ENCODE results near the gene PARP12. TPM values are rescaled to one million over a fixed set of nuclear protein-coding genes. Genes with fewer than 3 reads are reported as not detected.

Gene PARP12
- polyA plus RNA-seq, 1 experiment = 17.1 TPM

DNA sequence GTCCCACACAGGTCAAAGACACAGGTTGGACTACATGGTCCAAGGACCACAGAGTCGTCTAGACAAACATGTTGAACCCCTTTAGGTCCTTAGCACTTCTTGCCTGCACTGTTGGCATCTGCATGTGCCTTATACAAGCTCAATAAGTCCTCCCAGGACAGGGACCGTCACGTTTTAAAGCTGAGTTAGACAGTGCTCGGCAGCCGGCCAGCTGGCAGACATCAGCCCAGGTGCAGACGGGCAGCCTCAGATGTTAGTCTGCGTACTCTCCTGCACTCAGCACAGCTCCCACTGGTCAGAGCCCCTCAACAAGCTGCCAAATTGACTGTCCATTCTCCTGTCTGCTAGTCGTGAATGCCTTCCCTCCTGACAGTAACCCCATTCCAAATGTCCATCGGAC is 34.9 kb downstream of the PARP12 start:
- Histone ChIP-seq H3K27ac (ENCODE audit: low read depth, low read length) (no peak overlapping the region), H3K9me3 (ENCODE audit: control insufficient read depth, insufficient read depth, low read length) (no peaks in the 10 kb centered on the region), H3K27me3 (ENCODE audit: control insufficient read depth, insufficient read depth, low read length) (no peaks in the 10 kb centered on the region), H3K4me3 (ENCODE audit: low read depth, low read length) (no peak overlapping the region)
- ChIA-PET POLR2A (no interaction called here), CTCF (no interaction called here)
- TF ChIP-seq, protein P1, sequence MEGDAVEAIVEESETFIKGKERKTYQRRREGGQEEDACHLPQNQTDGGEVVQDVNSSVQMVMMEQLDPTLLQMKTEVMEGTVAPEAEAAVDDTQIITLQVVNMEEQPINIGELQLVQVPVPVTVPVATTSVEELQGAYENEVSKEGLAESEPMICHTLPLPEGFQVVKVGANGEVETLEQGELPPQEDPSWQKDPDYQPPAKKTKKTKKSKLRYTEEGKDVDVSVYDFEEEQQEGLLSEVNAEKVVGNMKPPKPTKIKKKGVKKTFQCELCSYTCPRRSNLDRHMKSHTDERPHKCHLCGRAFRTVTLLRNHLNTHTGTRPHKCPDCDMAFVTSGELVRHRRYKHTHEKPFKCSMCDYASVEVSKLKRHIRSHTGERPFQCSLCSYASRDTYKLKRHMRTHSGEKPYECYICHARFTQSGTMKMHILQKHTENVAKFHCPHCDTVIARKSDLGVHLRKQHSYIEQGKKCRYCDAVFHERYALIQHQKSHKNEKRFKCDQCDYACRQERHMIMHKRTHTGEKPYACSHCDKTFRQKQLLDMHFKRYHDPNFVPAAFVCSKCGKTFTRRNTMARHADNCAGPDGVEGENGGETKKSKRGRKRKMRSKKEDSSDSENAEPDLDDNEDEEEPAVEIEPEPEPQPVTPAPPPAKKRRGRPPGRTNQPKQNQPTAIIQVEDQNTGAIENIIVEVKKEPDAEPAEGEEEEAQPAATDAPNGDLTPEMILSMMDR (IDR thresholded peaks at IDR 0.05; ENCODE audit: low read depth, low read length) = no peak
- DNase-seq (ENCODE audit: low read depth, low spot score) = no peak

DNA sequence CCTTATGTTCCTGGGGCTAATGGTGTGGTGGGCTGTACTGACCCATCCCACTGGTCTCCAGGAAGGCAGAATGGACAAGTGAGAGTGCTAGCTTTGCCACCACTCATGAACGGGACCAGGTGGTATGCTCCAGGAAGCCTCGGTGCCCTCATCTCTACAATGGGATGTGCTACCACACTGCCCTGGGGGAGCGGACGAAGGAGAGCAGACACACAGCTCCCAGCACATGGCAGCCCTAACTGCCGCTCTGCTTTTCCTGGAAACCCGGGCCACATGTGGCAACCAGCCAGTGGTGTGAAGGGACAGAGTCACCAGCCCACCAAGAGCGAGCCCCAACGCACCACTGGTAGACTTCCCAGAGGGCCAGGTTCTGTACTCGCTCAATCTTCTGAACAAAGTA is 35.8 kb downstream of the PARP12 start:
- H3K9me3 ChIP-seq (ENCODE audit: control insufficient read depth, insufficient read depth, low read length) = no peaks in the 10 kb centered on the region
- ChIA-PET CTCF (interaction anchor here (0.7 kb wide), 1 partner anchor 592 kb away, joined by 7 read pairs; no protein-coding TSS in a partner anchor), POLR2A (interaction anchor here (0.6 kb wide), 1 partner anchor 343 kb away, joined by 3 read pairs; no protein-coding TSS in a partner anchor)
- no peak overlapping the region for H3K4me3 ChIP-seq (ENCODE audit: low read depth, low read length)
- TF ChIP-seq, protein P1 (IDR thresholded peaks at IDR 0.05; ENCODE audit: low read depth, low read length) = no peak
- H3K27ac ChIP-seq (ENCODE audit: low read depth, low read length) = no peak overlapping the region
- H3K27me3 ChIP-seq (ENCODE audit: control insufficient read depth, insufficient read depth, low read length) = no peaks in the 10 kb centered on the region
- no peak for DNase-seq (ENCODE audit: low read depth, low spot score)

DNA sequence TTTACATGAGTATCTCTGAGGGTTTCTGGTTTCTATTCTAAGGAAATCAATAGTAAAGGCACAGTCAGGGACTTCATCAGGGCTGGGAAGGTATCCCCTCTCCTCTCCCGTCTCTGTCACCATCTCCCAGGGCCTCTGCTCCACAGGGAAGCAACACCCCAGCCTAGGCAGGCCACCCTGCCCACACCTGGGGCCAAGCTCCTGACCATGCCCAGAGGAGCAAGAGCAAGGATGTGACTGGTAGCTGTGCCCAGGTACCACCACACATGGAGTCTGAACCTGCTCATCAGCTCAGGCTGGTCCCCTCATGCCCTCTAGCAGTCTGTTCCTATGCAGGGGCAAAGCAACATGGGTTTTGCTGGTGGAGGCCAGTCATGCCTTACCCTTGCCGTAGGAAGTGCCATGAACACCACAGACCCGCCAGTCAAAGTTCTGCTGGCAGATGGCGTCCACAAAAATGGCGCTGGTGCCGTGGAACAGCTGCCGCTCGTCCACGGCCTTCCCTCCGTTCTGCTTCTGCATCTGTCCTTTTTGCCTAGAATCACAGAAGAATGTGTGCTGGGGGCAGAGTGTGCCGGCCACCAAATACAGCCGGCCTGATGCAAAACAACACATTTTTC is 36.8 kb downstream of the PARP12 start:
- Histone ChIP-seq H3K4me3 (ENCODE audit: low read depth, low read length) (no peak overlapping the region), H3K27me3 (ENCODE audit: control insufficient read depth, insufficient read depth, low read length) (no peaks in the 10 kb centered on the region), H3K27ac (ENCODE audit: low read depth, low read length) (no peak overlapping the region), H3K9me3 (ENCODE audit: control insufficient read depth, insufficient read depth, low read length) (no peaks in the 10 kb centered on the region)
- ChIA-PET POLR2A (no interaction called here), CTCF (interaction anchor here (1.1 kb wide), 1 partner anchor 300 kb away, joined by 4 read pairs; no protein-coding TSS in a partner anchor)
- no peak for DNase-seq (ENCODE audit: low read depth, low spot score)
- TF ChIP-seq, protein P1 (IDR thresholded peaks at IDR 0.05; ENCODE audit: low read depth, low read length) = no peak

DNA sequence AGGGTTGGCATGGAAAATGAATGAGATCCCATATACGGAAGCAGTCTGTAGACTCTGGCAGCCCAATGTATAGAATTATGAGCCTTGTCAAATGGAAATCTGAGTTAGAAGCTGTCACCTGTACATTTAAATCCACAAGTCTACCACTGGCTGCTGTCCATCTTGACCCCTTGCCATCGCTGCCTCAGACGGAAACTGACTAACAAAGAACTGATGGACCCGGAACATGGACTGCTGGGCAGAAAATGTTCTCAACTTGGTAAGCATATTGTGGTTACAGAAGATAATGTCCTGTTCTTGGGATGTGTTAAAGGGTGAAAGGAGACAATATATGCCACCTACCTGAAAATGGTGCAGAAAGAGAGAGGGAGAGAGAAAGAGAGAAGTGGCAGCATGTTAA is 37.5 kb downstream of the PARP12 start:
- TF ChIP-seq, protein P1 (IDR thresholded peaks at IDR 0.05; ENCODE audit: low read depth, low read length) = no peak
- ChIA-PET CTCF (interaction anchor here (1.1 kb wide), 1 partner anchor 300 kb away, joined by 4 read pairs; no protein-coding TSS in a partner anchor), POLR2A (no interaction called here)
- no peaks in the 10 kb centered on the region for H3K27me3 ChIP-seq (ENCODE audit: control insufficient read depth, insufficient read depth, low read length)
- no peak overlapping the region for H3K27ac ChIP-seq (ENCODE audit: low read depth, low read length)
- no peak for DNase-seq (ENCODE audit: low read depth, low spot score)
- H3K9me3 ChIP-seq (ENCODE audit: control insufficient read depth, insufficient read depth, low read length) = no peaks in the 10 kb centered on the region
- no peak overlapping the region for H3K4me3 ChIP-seq (ENCODE audit: low read depth, low read length)

DNA sequence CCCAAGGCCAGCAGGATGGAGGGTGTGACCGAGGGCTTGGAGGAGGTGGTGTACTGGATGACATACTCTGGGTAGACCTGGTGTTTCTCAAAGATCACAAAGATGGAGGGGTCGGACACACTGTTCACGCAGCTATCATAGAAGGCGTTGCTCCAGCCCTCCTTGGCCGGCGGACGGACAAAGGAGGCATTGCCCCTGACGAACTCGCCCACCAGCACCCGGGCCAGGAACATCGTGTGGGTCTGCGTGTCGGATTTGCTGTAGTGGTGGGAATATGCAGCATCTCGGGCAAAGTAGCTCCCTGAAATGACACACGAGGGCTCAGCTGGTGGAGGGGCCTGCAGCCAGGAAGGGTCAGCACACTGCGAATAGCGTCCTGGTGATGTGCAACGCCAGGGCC is 38.2 kb downstream of the PARP12 start:
- CTCF ChIA-PET = no interaction called here
- Histone ChIP-seq H3K27ac (ENCODE audit: low read depth, low read length) (no peak overlapping the region), H3K9me3 (ENCODE audit: control insufficient read depth, insufficient read depth, low read length) (no peaks in the 10 kb centered on the region), H3K4me3 (ENCODE audit: low read depth, low read length) (no peak overlapping the region), H3K27me3 (ENCODE audit: control insufficient read depth, insufficient read depth, low read length) (no peaks in the 10 kb centered on the region)
- POLR2A ChIA-PET = no interaction called here
- TF ChIP-seq, protein P1 (IDR thresholded peaks at IDR 0.05; ENCODE audit: low read depth, low read length) = no peak
- DNase-seq (ENCODE audit: low read depth, low spot score) = no peak

Data from AG04450 (cell line).